Measurements from ENCODE around the gene DDIT4.

DNA sequence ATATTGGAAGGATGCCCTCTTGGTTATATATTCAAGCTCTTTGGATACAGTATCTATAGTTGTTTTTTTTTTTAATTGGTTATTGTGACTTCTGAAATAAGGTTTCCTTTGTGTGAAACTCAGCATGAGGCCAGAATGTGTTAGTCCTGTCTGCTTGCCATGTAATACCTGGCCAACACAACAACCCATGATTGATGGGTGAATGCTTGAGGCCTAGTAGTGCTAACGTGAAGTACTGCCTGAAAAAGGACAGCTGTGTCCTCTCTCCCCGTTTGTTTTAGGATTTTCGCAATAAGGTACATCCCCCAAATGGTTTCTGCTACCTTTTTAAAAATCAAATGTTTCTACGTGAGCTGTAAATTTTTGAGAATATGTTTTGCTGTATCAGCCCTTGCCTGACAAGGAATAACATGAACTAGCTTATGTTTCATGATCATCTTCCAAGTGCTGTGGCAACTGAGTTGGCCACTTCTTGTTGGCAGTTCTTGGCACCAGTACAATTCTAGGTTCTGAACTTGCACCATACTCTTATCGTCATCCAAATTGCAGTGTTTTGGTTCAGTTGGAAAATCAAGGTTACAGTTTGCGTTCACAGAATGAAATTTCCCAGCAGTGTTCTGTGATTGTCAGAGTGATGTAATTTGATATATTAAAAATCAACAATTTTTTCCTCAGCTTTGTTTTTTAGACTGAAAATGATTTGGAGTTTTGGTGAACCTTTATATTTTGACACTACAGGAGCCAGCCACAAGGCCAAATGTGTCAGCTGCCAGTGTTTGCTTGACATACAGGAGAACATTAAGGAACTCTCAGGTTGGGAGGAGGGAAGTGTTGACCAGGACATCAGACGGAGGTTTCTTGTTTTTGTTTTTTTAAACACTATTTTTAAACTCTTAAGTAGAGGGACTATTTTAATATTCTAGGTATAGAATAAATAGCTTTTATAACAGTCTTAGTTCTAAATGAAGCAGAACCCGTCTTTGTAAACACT is 44.2 kb upstream of the DDIT4 start:
- TF ChIP-seq POLR2A (IDR thresholded peaks at IDR 0.05; ENCODE audit: low read depth) (no peak), POLR2AphosphoS5 (IDR thresholded peaks at IDR 0.05) (peak; percentile 38 to 66)
- TF ChIP-seq, protein P1, sequence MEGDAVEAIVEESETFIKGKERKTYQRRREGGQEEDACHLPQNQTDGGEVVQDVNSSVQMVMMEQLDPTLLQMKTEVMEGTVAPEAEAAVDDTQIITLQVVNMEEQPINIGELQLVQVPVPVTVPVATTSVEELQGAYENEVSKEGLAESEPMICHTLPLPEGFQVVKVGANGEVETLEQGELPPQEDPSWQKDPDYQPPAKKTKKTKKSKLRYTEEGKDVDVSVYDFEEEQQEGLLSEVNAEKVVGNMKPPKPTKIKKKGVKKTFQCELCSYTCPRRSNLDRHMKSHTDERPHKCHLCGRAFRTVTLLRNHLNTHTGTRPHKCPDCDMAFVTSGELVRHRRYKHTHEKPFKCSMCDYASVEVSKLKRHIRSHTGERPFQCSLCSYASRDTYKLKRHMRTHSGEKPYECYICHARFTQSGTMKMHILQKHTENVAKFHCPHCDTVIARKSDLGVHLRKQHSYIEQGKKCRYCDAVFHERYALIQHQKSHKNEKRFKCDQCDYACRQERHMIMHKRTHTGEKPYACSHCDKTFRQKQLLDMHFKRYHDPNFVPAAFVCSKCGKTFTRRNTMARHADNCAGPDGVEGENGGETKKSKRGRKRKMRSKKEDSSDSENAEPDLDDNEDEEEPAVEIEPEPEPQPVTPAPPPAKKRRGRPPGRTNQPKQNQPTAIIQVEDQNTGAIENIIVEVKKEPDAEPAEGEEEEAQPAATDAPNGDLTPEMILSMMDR (IDR thresholded peaks at IDR 0.05): no peak
